SK-N-SH treated with all-trans-retinoic acid at 6 μM for 48 hours (cell line): Measurements from ENCODE around the gene ITPR3.

Source experiments
- ARNTL ChIP-seq: fragments of 450-650 bp; formaldehyde crosslinking; IDR thresholded peaks from 2 replicates; pipeline ENCODE4 v1.5.0; 2020; ENCODE audit warnings: low read depth, mild to moderate bottlenecking, moderate library complexity, borderline replicate concordance
- CREB5 ChIP-seq: fragments of 250-450 bp; sonication (Bioruptor Pico); IDR thresholded peaks from 2 replicates; pipeline ENCODE4 v1.5.1; 2020; ENCODE audit warnings: low read depth, mild to moderate bottlenecking, moderate library complexity
- CSDC2 ChIP-seq: fragments of 250-450 bp; sonication (Bioruptor Pico); IDR thresholded peaks from 2 replicates; pipeline ENCODE4 v1.5.0; 2020; ENCODE audit warnings: mild to moderate bottlenecking, moderate library complexity
- ESRRG ChIP-seq: fragments of 250-450 bp; sonication (Bioruptor Pico); IDR thresholded peaks from 2 replicates; pipeline ENCODE4 v1.6.1; 2021; ENCODE audit warnings: mild to moderate bottlenecking
- OSR1 ChIP-seq: fragments of 250-450 bp; sonication (Bioruptor Pico); IDR thresholded peaks from 2 replicates; pipeline ENCODE4 v1.8.0; 2022; ENCODE audit warnings: moderate library complexity, mild to moderate bottlenecking, inconsistent platforms
- PATZ1 ChIP-seq: fragments of 250-450 bp; sonication (Bioruptor Pico); IDR thresholded peaks from 2 replicates; pipeline ENCODE4 v1.8.0; 2020; ENCODE audit warnings: mild to moderate bottlenecking, moderate library complexity, borderline replicate concordance
- POU6F1 ChIP-seq: fragments of 250-450 bp; sonication (Bioruptor Pico); IDR thresholded peaks from 2 replicates; pipeline ENCODE4 v1.8.0; 2021; ENCODE audit warnings: low read depth, mild to moderate bottlenecking, moderate library complexity, borderline replicate concordance
- RARB ChIP-seq: fragments of 250-450 bp; sonication (Bioruptor Pico); IDR thresholded peaks from 2 replicates; pipeline ENCODE4 v1.8.0; 2021; ENCODE audit warnings: mild to moderate bottlenecking, moderate library complexity
- TSHZ2 ChIP-seq: fragments of 250-450 bp; sonication (Bioruptor Pico); IDR thresholded peaks from 2 replicates; pipeline ENCODE4 v1.5.0; 2020; ENCODE audit warnings: mild to moderate bottlenecking, moderate library complexity
- ZFP3 ChIP-seq: fragments of 250-450 bp; sonication (Bioruptor Pico); IDR thresholded peaks from 2 replicates; pipeline ENCODE4 v1.5.0; 2020; ENCODE audit warnings: mild to moderate bottlenecking, moderate library complexity
- ZNF565 ChIP-seq: fragments of 450-650 bp; formaldehyde crosslinking; conservative IDR thresholded peaks from 2 replicates; pipeline ENCODE4 v1.5.0; 2020; ENCODE audit warnings: low read depth, mild to moderate bottlenecking, moderate library complexity
- ZNF70 ChIP-seq: fragments of 450-650 bp; formaldehyde crosslinking; IDR thresholded peaks from 2 replicates; pipeline ENCODE4 v1.5.0; 2020; ENCODE audit warnings: mild to moderate bottlenecking, moderate library complexity

- TF ChIP-seq PATZ1 (CRISPR knock-in tag) (no peak), CREB5 (CRISPR knock-in tag) (no peak), ARNTL (no peak), OSR1 (CRISPR knock-in tag) (no peak), ZFP3 (CRISPR knock-in tag) (no peak), TSHZ2 (no peak), ZNF565 (no peak), RARB (CRISPR knock-in tag) (no peak), CSDC2 (CRISPR knock-in tag) (no peak), ZNF70 (CRISPR knock-in tag) (no peak), ESRRG (no peak), POU6F1 (CRISPR knock-in tag) (no peak)
These were observed 18.4 kb downstream of the ITPR3 start for GRCh38 chr6:33639559-33639958.
